H4 (cell line): ENCODE data around the gene LHX5. TPM values are rescaled to one million over a fixed set of nuclear protein-coding genes. Genes with fewer than 3 reads are reported as not detected.

Experiments
- DNase-seq: peaks from one replicate; pipeline ENCODE4 v3.0.0-alpha.2; 2015; ENCODE audit warnings: low spot score
- total RNA-seq: library from RNA; depleted of rRNA; stranded (reverse); fragments of >200 nt; shearing (Covaris generic); gene quantifications from 2 replicates; pipeline ENCODE4 v1.2.3, GENCODE V29; 2014

The LHX5 gene
- total RNA-seq, 1 experiment from 2014 or later: not detected

DNA sequence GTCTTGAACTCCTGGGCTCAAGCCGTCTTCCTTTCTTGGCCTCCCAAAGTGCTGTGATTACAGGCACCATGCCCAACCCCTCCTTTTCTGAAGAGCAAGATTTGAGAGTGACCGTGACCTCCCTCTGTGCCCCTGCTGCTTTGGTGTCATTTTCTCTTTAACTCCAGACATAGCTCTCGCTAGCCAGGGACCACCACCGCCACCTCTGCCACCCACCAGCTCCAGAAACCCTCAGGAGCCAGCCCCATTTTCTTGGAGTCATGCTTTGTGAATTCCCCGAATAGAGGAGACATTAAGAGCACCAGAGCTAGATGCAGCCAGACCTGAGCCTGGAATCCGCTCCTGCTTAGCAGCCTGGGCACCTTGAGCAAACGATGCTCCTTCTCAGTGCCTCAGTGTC, 31.3 kb downstream of the LHX5 start:
- no peak for DNase-seq

DNA sequence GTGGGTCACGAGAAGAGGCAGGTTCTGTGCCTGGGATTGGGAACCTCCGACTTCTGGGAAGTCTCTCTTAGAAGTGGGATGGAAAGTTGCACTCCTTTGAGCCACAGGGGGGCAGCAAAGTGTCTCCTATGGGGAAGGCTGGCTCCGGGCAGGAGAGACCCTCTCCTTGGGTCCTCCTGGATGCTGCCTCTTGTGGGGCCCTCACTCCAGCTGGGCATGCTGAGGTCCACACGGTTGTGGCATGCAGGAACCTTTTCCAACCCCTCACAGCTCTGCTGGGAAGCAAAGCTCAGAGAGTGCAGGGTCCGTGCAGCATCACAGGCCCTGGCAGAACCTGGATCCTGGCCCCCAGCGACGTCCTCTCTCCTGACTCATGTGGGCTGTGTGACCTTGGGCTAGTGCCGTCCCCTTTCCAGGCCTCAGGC, 32.1 kb downstream of the LHX5 start:
- peak; percentile 40 for DNase-seq

DNA sequence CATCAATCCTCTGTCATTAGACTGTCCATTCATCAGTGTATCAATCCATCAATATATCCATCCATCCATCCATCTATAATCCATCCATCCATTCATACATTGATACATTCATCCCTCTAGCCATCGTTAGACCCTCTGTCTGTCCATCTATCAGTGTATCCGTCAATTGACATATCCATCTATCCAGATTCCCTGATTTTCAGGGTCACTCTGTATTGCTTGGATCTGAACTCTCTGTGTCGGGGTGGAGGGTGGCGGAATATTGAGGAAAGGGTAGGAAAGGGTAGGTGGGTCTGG, 32.4 kb downstream of the LHX5 start:
- no peak for DNase-seq

DNA sequence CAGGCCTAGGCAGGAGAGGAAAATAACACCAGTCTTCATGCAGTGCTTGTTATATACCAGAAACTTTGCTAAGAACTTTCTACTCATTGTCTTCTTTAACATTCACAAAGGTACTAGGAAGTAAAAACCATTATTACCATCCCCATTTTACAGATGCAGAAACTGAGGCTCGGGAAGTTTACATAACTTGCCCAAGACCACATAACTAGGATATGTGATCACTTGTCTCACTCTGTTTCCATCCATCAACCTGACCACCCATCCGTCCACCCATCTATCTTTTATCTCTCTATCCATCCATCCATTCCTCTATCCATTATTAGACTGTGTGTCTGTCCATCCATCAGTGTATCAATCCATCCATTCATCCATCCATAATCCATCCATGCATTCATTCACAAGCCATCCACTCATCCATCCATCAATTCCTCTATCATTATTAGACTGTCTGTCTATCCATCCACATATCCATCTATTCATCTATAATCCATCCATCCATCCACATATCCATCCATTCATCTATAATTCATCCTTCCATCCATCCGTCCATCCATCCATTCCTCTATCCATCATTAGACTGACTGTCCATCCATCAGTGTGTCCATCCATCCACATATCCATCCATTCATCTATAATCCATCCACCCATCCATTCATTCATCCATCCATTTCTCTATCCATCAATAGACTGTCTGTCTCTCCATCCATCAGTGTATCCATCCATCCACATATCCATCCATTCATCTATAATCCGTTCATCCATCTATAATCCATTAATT, 33.0 kb downstream of the LHX5 start:
- DNase-seq: no peak

DNA sequence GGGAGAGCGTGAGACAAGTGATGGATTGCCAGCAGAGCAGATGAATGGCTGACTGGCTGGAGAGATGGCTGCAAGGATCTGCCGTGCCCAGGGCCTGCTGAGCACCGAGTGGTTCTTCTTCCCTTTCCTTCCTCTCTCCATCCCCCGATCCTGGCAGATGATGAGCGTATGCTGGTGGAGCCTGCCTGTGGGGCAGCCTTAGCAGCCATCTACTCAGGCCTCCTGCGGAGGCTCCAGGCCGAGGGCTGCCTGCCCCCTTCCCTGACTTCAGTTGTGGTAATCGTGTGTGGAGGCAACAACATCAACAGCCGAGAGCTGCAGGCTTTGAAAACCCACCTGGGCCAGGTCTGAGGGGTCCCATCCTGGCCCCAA, 34.0 kb downstream of the LHX5 start:
- DNase-seq: no peak

DNA sequence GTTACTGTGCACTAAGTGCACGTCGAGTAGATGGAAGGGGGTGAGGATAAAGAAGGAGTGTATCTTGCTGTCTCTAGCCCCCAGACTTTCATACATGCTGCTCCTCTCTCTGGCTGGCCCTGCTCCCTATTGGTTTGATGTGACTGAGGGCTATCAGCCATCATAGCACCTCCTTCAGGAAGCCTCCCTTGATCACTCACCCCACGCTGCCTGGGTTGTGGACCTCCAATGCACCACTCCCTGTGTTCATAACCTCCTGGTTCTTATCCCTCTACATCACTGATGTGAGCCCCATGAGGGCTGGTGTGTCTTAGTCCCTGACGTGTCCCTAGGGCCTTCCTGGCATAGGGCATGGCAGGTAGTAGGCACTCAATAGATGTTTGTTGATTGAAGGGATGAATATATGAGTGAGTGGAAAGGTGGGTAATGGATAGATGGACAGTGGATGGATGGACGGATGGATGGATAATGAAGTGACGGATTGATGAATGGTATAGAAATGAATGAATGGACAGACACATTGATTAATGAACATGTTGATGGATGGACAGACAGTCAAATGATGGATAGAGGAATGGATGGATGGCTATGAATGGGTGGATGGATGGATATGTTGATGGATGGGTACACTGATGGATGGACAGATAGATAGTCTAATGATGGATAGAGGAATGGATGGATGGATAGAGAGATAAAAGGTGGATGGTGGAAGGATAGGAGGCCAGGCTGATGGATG, 34.5 kb downstream of the LHX5 start:
- no peak for DNase-seq

DNA sequence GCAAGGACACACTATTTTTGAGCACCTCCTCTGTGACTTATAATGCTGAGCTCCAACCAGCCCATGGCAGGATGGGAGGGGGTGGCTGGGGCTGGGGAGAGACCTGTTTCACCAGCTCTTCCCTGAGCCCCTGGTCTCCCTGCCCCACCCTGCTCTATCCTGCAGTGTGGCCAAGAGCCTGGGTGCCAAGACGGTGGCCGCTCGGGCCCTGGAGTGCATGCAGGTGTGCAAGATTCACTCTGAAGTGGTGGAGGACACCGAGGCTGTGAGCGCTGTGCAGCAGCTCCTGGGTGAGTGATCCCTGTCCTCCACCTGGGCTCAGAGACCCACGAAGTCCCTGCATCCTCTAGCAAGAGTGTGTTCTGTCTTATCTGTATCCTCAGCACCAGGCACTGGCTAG, 35.1 kb downstream of the LHX5 start:
- no peak for DNase-seq

DNA sequence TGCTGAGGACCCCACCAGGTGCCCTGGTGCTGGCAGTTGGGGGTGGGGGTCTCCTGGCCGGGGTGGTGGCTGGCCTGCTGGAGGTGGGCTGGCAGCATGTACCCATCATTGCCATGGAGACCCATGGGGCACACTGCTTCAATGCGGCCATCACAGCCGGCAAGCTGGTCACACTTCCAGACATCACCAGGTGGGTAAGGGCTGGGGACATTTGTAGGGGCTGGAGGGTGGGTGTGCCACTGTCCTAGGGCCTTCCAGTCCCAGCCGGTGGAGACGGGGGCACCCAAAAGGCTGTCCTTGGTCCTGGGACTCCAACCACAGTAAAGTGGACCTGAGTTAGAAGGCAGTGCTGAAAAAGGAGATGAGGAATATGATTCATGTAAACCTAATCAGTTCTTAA, 36.3 kb downstream of the LHX5 start:
- DNase-seq: no peak

DNA sequence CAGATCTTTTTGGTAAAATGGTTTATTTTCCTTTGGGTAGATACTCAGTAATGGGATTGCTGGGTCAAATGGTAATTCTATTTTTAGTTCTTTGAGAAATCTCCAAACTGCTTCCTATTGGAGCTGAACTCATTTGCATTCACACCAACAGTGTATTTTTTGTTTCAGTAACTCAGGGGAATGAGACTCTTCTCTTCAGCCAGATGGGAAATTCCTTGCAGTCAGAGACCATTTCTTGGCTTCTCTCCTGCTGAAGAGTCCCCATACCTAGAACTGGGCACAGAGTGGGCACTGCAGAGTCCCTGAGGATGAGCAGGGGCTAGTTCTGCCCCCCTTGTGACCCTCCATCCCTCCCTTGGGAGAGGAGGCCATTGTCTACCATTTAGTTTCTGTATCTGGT, 38.7 kb downstream of the LHX5 start:
- no peak for DNase-seq

DNA sequence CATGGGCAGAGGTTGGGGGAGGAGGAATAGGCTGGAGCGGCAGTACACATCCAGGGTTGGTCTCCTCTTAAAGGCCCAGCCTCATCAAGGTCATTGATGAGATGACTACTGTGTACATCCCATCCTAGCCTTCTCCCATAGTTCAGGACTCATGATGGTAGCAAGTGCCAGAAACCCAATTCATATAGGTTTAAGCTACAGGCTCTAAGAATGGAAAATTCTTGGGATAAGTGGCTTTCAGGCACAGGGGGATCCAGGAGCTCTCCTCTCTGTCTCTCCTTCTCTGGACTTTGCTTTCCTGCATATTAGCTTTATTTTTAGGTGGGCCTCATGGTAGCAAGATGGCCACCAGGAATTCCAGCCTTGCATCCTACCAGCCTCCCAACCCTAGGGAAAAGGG, 43.2 kb downstream of the LHX5 start:
- DNase-seq: no peak

DNA sequence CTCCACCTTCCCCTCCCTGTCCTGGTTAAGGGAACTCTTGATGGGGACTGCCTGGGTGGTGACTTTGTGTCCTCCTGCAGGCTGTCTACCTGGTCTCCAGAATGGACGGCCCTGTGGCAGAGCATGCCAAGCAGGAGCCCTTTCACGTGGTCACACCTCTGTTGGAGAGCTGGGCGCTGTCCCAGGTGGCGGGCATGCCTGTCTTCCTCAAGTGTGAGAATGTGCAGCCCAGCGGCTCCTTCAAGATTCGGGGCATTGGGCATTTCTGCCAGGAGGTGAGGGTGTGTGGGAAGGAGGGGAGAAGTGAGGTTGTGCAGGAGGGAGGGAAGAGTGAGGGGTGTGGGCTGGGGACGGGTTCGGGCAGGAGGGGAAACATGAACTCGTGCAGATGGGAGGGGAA, 43.8 kb downstream of the LHX5 start:
- no peak for DNase-seq

DNA sequence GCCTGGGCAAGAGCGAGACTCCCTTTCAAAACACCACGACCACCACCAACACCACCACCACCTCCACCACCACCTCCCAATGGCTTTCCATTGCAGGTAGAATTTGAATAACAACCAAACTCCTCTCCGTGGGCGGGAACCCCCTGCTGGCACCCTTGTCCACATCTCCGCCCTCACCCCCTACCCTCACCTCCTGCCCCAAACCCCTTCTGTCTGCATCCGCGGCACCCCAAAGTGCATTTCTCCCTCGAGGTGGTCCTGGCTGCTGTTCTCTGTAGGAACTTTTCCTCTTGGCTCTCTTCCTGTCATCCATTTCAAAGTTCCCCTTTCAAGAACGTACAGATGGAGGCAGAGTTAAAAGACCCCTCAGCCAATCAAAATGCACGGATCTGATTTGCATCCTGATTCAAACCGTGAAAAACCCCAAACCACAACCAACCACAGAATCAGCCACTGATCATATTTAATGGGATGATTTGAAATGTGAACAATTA, 45.7 kb downstream of the LHX5 start:
- no peak for DNase-seq

DNA sequence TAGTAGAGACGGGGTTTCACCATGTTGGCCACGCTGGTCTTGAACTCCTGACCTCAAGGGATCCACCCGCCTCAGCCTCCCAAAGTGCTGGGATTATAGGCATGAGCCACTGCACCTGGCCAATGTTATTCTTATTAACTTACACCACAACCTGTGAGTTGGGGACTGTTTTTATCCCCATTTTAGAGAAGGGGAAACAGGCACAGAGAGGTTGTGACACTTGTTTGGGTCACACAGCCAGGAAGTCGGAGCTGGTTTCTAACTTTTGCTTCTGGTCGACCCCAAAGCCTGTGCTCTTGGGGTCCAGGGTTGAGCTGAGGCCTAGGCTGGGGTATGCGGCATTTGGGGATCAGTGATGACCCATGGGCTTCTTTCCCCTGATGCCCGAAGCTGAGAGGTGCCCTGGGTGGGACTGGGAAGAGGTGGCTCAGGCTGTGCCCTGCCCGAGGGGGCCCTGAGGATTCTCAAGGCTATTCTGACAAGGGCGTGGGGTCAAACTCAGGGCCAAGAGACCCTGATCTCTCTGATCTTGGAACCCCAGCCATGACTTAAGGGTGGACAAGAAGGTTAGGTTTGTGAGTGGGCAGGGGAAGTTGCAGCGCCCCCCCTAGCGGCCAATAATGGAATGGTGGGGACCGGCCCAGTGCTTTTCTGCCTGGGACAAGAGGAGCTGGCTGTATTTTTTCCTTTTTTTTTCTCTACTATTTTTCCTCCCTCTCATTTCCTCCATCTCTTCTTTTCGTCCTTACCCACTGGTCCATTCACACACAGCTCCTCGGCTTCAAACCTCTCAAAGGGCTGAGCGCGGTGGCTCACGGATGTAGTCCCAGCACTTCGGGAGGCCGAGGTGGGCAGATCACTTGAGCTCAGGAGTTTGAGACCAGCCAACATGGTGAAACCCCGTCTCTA, 46.5 kb downstream of the LHX5 start:
- DNase-seq: no peak

DNA sequence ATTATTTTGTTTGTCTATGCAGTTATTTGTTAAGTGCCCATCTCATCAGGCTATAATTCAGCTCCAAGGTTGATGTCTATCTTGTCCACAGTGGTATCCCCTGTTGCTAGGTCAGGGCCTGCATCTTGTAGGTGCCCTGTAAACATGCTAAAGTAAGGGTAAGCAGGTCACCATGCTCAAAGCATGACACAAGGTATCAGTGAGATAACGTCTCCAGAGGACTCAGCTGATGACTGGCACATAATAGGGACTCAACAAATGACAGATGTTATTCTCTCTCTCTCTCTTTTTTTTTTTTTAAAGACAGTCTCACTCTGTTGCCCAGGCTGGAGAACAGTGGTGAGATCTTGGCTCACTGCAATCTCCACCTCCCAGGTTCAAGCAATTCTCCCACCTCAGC, 47.2 kb downstream of the LHX5 start:
- DNase-seq: no peak

DNA sequence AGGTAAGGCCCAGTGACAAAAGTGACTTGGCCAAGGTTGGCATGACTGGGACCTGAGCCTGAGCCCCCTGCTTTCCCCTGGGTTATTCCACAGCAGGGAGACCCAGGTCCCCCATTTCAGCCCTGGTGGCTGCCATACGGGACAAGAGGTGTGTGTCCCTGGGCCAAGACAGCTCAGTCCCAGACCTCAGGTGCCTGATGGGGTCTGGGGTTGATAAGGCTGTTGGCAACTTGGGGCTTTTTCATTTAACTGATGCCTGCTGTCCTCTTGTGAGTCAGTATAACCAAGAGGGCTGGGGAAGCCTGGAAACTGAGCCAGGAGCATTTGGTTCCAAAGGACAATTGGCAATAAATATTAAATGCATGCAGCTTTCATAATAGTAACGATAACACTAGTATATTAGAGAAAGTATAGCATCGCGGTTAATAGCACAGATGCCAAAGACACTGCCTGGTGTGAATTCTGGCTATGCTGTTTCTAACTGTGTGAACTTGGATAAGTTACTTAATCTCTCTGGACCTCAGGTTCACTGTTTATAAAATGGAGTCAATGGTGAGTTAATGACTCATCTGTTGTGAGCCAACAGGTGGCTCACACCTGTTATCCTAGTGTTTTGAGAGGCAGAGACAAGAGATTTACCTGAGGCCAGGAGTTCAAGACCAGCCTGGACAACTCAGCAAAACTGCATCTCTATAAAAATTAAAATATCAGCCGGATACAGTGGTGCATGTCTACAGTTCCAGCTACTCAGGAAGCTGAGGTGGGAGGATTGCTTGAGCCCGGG, 48.6 kb downstream of the LHX5 start:
- DNase-seq: no peak

DNA sequence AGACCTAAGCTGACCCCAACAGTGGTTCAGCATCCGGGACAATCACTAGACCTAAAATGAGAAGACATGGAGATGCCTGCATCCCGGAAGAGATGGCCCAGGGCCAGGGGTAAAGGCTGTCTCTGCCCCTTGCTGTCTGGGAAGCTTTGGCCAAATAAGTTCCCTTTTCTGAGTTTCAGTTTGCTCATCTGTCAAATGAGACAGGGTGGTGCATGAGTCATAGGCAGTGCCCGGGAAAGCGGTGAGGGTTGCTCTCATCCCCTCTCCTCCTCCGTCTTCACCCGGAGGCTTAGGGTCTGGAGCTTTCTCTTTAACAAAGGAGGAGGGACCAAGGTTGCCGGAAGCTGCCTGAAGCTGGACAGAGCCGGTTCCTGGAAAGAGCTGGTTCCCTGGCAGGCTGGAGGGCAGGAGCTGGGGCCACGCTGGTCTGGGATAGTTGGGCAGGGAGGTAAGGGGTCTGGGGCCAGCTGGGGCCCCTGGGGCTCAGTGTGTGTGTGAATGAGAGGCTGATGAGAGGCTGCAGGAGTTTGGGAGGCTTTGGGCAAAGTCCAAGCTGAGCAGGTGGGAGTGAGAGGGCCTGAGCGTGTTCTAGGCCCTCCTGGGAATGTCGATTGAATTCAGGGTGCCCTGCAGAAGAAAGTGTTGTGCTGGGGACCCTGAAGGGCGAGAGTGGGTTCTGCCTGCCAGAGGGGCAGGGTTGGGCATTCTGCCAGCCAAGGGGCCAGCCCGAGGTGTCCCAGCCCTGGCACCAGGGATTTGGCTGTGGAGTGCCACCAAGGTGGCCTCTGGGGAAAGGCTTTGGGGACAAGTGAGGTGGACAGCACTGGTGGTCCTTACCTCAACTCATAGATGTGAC, 49.4 kb downstream of the LHX5 start, which contains the start of gene SDSL:
SDSL (plus strand) TSS at position 351 of the 856 bp plus-strand sequence. CDS start 5,603 bp downstream, outside the sequence.
- peak; percentile 89 for DNase-seq

DNA sequence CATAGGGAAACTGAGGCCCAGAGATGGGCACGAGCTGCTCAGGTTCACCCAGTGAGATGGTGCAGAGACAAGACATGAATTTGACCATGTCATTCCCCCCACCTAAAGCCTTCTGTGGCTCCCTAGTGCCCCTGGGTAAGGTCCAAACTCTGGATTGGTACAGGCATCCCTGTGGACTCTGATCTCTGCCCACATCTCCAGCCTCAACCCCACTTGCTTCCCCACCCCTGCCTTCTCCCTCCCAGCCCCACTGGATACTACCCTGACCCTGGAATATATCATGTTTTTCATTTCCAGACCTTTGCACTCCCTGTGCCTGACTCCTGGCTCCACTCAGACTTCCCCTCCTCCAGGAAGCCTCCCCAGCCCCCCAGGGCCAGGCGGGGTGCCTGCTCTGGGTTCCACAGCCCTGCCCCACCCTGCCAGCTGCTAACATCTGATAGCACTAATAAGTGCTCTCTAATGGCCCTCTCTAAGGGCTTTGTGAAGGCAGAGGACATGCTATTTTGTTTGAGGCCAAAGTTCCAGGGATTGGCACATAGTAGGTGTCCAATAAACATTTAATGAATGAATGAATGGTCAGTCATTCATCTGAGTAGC, 50.6 kb downstream of the LHX5 start:
- DNase-seq: no peak

DNA sequence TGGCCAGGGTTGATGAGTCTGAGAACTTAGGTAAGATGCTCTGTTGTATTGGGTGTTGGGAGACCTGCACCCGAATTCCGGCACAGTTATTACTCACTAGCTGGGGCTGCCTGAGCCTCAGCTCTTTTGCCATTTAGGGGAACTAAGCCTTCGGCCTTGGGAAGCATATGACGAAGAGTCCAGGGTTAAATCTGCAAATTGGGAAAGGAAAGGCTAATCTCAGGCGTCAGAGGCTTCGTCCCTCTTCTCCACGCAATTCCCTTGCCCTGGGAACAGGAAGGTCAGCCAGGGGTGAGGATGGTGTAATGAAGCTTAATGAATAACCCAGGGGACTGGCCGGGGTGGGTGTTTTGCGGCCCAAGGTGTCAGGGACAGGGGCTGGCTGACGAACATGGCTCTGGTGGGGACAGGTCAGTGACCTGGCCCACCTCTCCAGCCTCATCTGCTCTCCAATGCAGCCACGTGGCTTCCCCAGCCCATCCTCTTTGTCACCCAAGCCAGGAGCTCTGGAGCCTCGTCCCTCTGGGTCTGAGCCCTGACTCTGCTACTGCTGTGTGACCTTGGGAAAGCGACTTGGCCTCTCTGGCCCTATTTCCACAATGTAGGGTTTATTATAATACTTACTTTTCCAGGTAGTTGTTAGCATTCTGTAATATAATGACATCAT, 53.3 kb downstream of the LHX5 start:
- no peak for DNase-seq

DNA sequence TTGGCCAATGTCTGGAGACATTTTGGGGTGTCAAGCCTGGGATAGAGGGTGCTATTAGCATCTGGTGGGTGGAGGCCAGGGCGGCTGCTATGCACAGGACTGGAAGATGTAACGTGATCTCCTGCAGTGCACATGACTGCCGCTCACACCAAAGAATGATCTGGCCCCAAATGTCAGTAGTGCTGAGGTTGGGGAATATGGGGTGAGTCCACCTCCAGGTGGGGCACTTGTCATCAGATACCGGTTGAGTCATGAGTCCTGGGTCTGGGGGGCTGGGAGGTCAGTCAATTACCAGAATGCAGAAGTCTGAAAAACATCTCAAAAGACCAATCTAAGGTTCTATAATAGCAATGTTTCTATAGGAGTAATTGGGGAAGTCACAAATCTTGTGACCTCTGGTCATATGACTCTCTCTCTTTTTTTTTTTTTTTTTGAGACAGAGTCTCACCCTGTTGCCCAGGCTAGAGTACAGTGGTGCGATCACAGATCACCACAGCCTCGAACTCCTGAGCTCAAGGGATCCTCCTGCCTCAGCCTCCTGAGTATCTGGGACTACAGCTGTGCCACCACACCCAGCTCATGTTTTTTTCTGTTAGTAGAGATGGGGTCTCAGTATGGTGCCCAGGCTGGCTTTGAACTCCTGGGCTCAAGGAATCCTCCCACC, 55.4 kb downstream of the LHX5 start:
- DNase-seq: no peak
